ENCODE data around the gene KCNQ2. TPM values are rescaled to one million over a fixed set of nuclear protein-coding genes. Genes with fewer than 3 reads are reported as not detected.

Gene KCNQ2
- total RNA-seq, 1 experiment from 2014 or later = not detected

DNA sequence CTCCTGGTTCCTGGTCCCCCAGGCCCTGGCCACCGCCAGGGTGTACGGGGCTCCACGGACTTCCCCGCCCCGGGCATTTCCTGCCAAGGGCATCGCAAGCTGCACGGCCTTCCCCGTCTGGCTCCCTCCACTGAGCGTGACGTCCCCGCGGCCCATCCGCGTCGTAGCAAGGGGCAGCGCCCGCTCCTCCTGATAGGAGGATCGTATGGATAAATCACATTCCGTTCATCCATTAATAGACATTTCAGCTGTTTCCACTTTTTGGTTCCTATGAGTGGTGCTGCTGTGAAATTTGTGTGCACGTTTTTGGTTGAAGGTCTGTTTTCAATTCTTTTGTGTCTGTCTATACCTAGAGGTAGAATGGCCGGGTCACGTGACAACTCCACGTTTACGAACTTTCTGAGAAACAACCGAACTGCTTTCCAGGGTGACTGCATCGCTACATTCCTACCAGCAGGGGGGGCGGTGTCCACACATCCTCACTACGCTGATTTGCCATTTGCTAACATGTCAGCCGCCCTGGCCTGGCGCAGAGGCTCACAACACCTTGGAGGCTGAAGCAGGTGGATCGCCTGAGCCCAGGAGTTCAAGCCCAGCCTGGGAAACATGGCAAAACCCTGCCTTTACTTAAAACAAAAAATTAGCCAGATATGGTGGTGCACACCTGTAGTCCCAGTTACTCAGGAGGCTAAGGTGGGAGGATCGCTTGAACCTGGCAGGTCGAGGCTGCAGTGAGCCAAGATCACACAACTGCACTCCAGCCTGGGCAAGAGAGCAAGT lies 37.7 kb downstream of the KCNQ2 start:
- Histone ChIP-seq H3K9me3 (ENCODE audit: low read length) (no peaks in the 10 kb centered on the region), H3K27me3 (ENCODE audit: low read length) (no peaks in the 10 kb centered on the region), H3K9me2 (replicated peaks; ENCODE audit: insufficient read depth, low read length) (no peaks in the 10 kb centered on the region), H2AFZ (ENCODE audit: low read length) (no peak overlapping the region), H3K4me1 (ENCODE audit: low read length) (no peaks in the 10 kb centered on the region), H4K20me1 (ENCODE audit: insufficient read depth, low read depth, low read length) (0 out of 2 replicates have a peak, but pooled peaks cover 5% of the 10 kb centered on the region), H3K27ac (ENCODE audit: low read length) (no peak overlapping the region), H3K4me2 (ENCODE audit: low read depth, low read length, poor library complexity, severe bottlenecking) (no peak overlapping the region), H3K9ac (ENCODE audit: low read length) (no peak overlapping the region), H3K4me3 (ENCODE audit: low read length) (no peak overlapping the region), H3K36me3 (ENCODE audit: insufficient read depth, low read length) (no peaks in the 10 kb centered on the region), H3K79me2 (ENCODE audit: low read length) (no peaks in the 10 kb centered on the region)
- peak; percentile 91 for DNase-seq

DNA sequence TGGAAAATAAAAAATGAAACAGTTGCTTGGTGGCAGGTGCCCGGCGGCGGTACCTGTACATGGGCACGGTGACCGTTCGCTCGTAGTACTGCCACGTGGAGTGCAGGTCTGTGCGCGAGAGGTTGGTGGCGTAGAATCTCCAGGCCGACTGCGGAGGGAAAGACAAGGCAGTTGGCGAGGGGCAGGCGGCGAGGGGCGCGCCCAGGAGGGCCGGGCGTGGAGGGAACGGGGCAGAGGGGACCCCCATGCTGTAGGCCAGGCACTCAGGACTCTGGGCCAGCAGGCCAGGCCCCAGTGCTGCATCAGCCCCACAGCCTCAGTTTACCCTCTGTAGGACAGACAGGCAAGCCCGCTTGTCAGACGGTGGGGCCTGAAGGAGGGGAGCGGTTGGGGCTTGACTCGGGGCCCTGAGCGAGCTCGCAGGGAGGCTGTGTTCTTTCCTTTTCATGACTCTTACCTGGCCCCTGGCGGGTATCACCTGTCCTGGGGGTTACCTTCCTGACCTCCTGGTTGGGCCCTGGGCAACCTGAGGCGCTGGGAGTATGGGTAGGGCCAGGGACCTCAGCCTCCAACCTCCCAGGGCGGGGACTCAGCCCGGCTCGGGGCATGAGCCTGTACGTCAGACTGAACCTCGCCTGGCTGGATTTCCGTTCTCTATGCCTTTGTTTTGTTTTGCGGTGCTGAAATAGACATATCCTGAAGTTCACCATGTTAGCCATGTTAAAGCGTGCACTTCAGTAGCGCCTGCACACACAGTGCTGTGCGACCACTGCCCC lies 38.5 kb downstream of the KCNQ2 start:
- H3K9ac ChIP-seq (ENCODE audit: low read length) = no peak overlapping the region
- H4K20me1 ChIP-seq (ENCODE audit: insufficient read depth, low read depth, low read length) = 0 out of 2 replicates have a peak, but pooled peaks cover 5% of the 10 kb centered on the region
- no peak overlapping the region for H2AFZ ChIP-seq (ENCODE audit: low read length)
- H3K4me2 ChIP-seq (ENCODE audit: low read depth, low read length, poor library complexity, severe bottlenecking) = no peak overlapping the region
- H3K27me3 ChIP-seq (ENCODE audit: low read length) = no peaks in the 10 kb centered on the region
- no peaks in the 10 kb centered on the region for H3K9me2 ChIP-seq (replicated peaks; ENCODE audit: insufficient read depth, low read length)
- no peak for DNase-seq
- no peaks in the 10 kb centered on the region for H3K36me3 ChIP-seq (ENCODE audit: insufficient read depth, low read length)
- H3K27ac ChIP-seq (ENCODE audit: low read length) = no peak overlapping the region
- no peaks in the 10 kb centered on the region for H3K4me1 ChIP-seq (ENCODE audit: low read length)
- H3K9me3 ChIP-seq (ENCODE audit: low read length) = no peaks in the 10 kb centered on the region
- no peaks in the 10 kb centered on the region for H3K79me2 ChIP-seq (ENCODE audit: low read length)
- no peak overlapping the region for H3K4me3 ChIP-seq (ENCODE audit: low read length)

DNA sequence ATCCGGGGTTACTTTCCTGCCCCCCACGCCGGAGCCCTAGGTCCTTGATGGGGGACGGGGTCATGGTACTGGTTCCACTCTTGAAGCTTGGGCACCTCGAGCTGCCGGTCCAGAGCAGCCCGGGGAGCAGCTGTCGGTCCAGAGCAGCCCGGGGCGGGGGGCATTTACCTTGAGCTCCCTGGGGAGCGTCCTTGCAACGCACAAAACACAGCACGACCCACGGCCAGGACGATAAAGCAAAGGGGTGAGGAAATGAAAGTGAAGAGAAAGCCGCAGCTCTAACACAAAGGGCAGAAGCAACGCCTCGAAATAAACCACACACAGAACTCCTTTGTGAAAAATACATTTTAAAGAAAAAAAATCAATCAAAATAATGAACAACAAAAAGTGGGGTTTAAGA lies 39.1 kb downstream of the KCNQ2 start:
- Histone ChIP-seq H3K9ac (ENCODE audit: low read length) (no peak overlapping the region), H2AFZ (ENCODE audit: low read length) (no peak overlapping the region), H3K9me2 (replicated peaks; ENCODE audit: insufficient read depth, low read length) (no peaks in the 10 kb centered on the region), H3K4me3 (ENCODE audit: low read length) (no peak overlapping the region), H3K36me3 (ENCODE audit: insufficient read depth, low read length) (no peaks in the 10 kb centered on the region), H4K20me1 (ENCODE audit: insufficient read depth, low read depth, low read length) (0 out of 2 replicates have a peak, but pooled peaks cover 5% of the 10 kb centered on the region), H3K27me3 (ENCODE audit: low read length) (no peaks in the 10 kb centered on the region), H3K4me1 (ENCODE audit: low read length) (no peaks in the 10 kb centered on the region), H3K27ac (ENCODE audit: low read length) (no peak overlapping the region), H3K9me3 (ENCODE audit: low read length) (no peaks in the 10 kb centered on the region), H3K4me2 (ENCODE audit: low read depth, low read length, poor library complexity, severe bottlenecking) (no peak overlapping the region), H3K79me2 (ENCODE audit: low read length) (no peaks in the 10 kb centered on the region)
- DNase-seq = no peak

DNA sequence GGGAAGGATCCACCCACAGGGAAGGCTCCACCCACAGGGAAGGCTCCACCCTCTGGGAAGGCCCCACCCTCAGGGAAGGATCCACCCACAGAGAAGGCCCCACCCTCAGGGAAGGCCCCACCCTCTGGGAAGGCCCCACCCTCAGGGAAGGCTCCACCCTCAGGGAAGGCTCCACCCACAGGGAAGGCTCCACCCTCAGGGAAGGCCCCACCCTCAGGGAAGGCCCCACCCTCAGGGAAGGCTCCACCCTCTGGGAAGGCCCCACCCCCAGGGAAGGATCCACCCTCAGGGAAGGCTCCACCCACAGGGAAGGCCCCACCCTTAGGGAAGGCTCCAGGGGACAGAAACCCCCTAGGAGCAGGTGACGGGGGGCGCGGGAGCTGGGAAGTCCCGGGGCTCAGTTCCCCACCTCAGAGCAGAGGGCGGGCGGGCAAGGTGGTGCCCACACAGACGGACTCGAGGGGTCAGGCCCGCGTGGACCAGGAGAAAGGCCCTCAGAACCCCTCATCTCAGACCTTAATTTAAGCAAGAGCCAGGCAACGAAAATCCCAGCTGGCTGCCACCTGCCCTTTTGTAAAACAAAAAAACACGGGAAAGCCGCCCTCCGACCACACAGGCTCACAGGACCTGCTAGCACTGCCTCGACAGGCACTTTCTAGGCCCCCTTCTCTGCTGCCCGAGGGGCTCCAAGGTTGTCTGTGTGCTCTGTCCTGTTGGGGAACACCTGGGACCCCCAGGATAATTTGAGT lies 39.7 kb downstream of the KCNQ2 start:
- Histone ChIP-seq H3K27me3 (ENCODE audit: low read length) (no peaks in the 10 kb centered on the region), H3K27ac (ENCODE audit: low read length) (no peak overlapping the region), H4K20me1 (ENCODE audit: insufficient read depth, low read depth, low read length) (0 out of 2 replicates have a peak, but pooled peaks cover 5% of the 10 kb centered on the region), H3K4me3 (ENCODE audit: low read length) (no peak overlapping the region), H3K9ac (ENCODE audit: low read length) (no peak overlapping the region), H3K4me1 (ENCODE audit: low read length) (no peaks in the 10 kb centered on the region), H3K9me3 (ENCODE audit: low read length) (no peaks in the 10 kb centered on the region), H3K4me2 (ENCODE audit: low read depth, low read length, poor library complexity, severe bottlenecking) (no peak overlapping the region), H3K9me2 (replicated peaks; ENCODE audit: insufficient read depth, low read length) (no peaks in the 10 kb centered on the region), H3K36me3 (ENCODE audit: insufficient read depth, low read length) (no peaks in the 10 kb centered on the region), H2AFZ (ENCODE audit: low read length) (no peak overlapping the region), H3K79me2 (ENCODE audit: low read length) (no peaks in the 10 kb centered on the region)
- no peak for DNase-seq

DNA sequence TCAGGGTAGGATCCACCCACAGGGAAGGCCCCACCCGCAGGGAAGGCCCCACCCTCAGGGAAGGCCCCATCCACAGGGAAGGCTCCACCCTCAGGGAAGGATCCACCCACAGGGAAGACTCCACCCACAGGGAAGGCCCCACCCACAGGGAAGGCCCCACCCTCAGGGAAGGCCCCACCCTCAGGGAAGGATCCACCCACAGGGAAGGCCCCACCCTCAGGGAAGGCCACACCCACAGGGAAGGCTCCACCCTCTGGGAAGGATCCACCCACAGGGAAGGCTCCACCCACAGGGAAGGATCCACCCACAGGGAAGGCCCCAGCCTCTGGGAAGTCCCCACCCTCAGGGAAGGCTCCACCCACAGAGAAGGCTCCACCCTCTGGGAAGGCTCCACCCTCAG lies 40.5 kb downstream of the KCNQ2 start:
- Histone ChIP-seq H3K4me2 (ENCODE audit: low read depth, low read length, poor library complexity, severe bottlenecking) (no peak overlapping the region), H4K20me1 (ENCODE audit: insufficient read depth, low read depth, low read length) (0 out of 2 replicates have a peak, but pooled peaks cover 5% of the 10 kb centered on the region), H3K36me3 (ENCODE audit: insufficient read depth, low read length) (no peaks in the 10 kb centered on the region), H3K79me2 (ENCODE audit: low read length) (no peaks in the 10 kb centered on the region), H3K27ac (ENCODE audit: low read length) (no peak overlapping the region), H3K9me3 (ENCODE audit: low read length) (no peaks in the 10 kb centered on the region), H2AFZ (ENCODE audit: low read length) (no peak overlapping the region), H3K9me2 (replicated peaks; ENCODE audit: insufficient read depth, low read length) (no peaks in the 10 kb centered on the region), H3K27me3 (ENCODE audit: low read length) (no peaks in the 10 kb centered on the region), H3K4me1 (ENCODE audit: low read length) (no peaks in the 10 kb centered on the region), H3K9ac (ENCODE audit: low read length) (no peak overlapping the region), H3K4me3 (ENCODE audit: low read length) (no peak overlapping the region)
- DNase-seq = no peak

DNA sequence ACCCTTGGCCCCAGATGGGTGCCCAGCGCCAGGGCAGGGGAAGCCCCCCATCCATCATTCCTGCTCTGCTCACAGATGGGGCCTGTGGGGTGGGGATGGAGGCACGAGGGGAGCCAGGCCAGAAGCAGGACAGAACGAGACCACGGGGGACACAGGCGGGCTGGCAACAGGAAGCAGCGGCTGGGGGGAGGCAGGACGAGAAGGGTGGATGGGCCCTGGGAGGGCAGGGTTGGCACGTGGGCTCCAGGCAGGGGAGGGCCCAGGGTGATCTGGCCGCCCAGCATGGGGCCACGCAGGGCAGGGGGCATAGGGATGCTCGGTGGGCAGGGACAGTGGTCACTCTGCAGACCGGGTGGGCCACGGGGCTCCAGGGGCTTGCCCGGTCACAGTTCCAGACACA lies 41.6 kb downstream of the KCNQ2 start:
- H3K4me3 ChIP-seq (ENCODE audit: low read length) = no peak overlapping the region
- H3K79me2 ChIP-seq (ENCODE audit: low read length) = no peaks in the 10 kb centered on the region
- H3K4me1 ChIP-seq (ENCODE audit: low read length) = no peaks in the 10 kb centered on the region
- H4K20me1 ChIP-seq (ENCODE audit: insufficient read depth, low read depth, low read length) = 0 out of 2 replicates have a peak, but pooled peaks cover 5% of the 10 kb centered on the region
- no peaks in the 10 kb centered on the region for H3K27me3 ChIP-seq (ENCODE audit: low read length)
- H3K9me3 ChIP-seq (ENCODE audit: low read length) = no peaks in the 10 kb centered on the region
- no peak overlapping the region for H3K27ac ChIP-seq (ENCODE audit: low read length)
- no peaks in the 10 kb centered on the region for H3K36me3 ChIP-seq (ENCODE audit: insufficient read depth, low read length)
- DNase-seq = no peak
- H3K4me2 ChIP-seq (ENCODE audit: low read depth, low read length, poor library complexity, severe bottlenecking) = no peak overlapping the region
- H3K9me2 ChIP-seq (replicated peaks; ENCODE audit: insufficient read depth, low read length) = no peaks in the 10 kb centered on the region
- H3K9ac ChIP-seq (ENCODE audit: low read length) = no peak overlapping the region
- H2AFZ ChIP-seq (ENCODE audit: low read length) = no peak overlapping the region

DNA sequence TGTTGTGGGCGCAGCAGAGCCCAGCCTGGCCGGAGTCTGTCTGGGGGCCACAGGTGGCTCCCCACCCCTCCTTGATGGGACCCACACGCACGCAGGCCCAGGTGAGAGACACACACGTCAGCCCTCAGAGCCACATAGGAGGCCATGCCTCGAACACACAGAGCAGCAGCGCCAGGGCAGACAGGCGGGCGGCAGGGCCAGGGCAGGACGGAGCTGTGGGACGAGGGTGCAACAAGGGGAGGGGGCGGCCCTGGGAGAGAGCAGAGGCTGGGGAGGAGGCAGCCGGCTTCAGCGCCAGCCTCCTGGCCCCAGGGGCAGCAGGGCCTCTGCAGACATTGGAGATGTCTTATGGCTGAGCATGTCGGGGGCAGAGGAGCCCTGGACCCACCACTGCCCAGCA lies 42.5 kb downstream of the KCNQ2 start:
- H3K4me3 ChIP-seq (ENCODE audit: low read length) = no peak overlapping the region
- H3K27ac ChIP-seq (ENCODE audit: low read length) = no peak overlapping the region
- no peaks in the 10 kb centered on the region for H3K9me3 ChIP-seq (ENCODE audit: low read length)
- no peak overlapping the region for H3K9ac ChIP-seq (ENCODE audit: low read length)
- no peak overlapping the region for H3K4me2 ChIP-seq (ENCODE audit: low read depth, low read length, poor library complexity, severe bottlenecking)
- H3K36me3 ChIP-seq (ENCODE audit: insufficient read depth, low read length) = no peaks in the 10 kb centered on the region
- no peaks in the 10 kb centered on the region for H3K4me1 ChIP-seq (ENCODE audit: low read length)
- no peaks in the 10 kb centered on the region for H3K79me2 ChIP-seq (ENCODE audit: low read length)
- no peaks in the 10 kb centered on the region for H3K27me3 ChIP-seq (ENCODE audit: low read length)
- no peak for DNase-seq
- H4K20me1 ChIP-seq (ENCODE audit: insufficient read depth, low read depth, low read length) = 0 out of 2 replicates have a peak, but pooled peaks cover 5% of the 10 kb centered on the region
- no peaks in the 10 kb centered on the region for H3K9me2 ChIP-seq (replicated peaks; ENCODE audit: insufficient read depth, low read length)
- no peak overlapping the region for H2AFZ ChIP-seq (ENCODE audit: low read length)

All from Karpas-422 (cell line).